GM12878 (cell line): ENCODE data around the gene NRSN1. TPM values are rescaled to one million over a fixed set of nuclear protein-coding genes. Genes with fewer than 3 reads are reported as not detected.

Experiments used
- ATAC-seq: fragments of 200-7000 bp; cut with Tn5 transposase; 3 replicates; pipeline ENCODE4 v1.9.1; 2020; ENCODE audit warnings: mild to moderate bottlenecking, moderate library complexity
- BruUV-seq: library from RNA; stranded (reverse); fragments of 400-500 nt; replicated peaks from 2 replicates; lab custom pipeline; 2021; lab: Mats Ljungman, UMichigan
- CTCF ChIA-PET: fragments of 300-600 bp; sonication (Branson Sonifier 250); formaldehyde crosslinking; extraction: SDS; loops from one replicate; lab custom pipeline; 2021; ENCODE audit warnings: inconsistent platforms; lab: Yijun Ruan, JAX
- POLR2A ChIA-PET: fragments of 350-600 bp; formaldehyde crosslinking; extraction: SDS; loops from one replicate; lab custom pipeline; 2021; ENCODE audit warnings: inconsistent platforms; lab: Charles Lee
- RAD21 ChIA-PET: fragments of 300-600 bp; sonication (Branson Sonifier 250); formaldehyde crosslinking; loops from one replicate; lab custom pipeline; 2023; ENCODE audit warnings: antibody characterized with exemption; ENCODE audit not compliant: unreplicated experiment; lab: Charles Lee
- SMC1A ChIA-PET: fragments of 300-600 bp; sonication (Branson Sonifier 250); formaldehyde crosslinking; loops from one replicate; lab custom pipeline; 2023; ENCODE audit not compliant: unreplicated experiment, uncharacterized antibody; lab: Charles Lee
- DNase-seq: peaks from one replicate; pipeline ENCODE4 v3.0.0-alpha.2; 2011; ENCODE audit warnings: low read depth, low spot score
- FAIRE-seq: peaks from 3 replicates; lab custom pipeline; 2011; peaks lifted over from hg19 to GRCh38; lab: Jason Lieb, UNC
- H2AFZ ChIP-seq: 2 replicates; pipeline ENCODE4 v1.6.0; 2011; ENCODE audit warnings: low read depth, low read length, control low read depth; ENCODE audit not compliant: control insufficient read depth
- H3K27ac ChIP-seq: 2 replicates; pipeline ENCODE4 v1.5.1; 2011; ENCODE audit warnings: control low read depth; ENCODE audit not compliant: control insufficient read depth, insufficient read depth
- H3K27me3 ChIP-seq, 2 experiments: replicated peaks in 1 of 2; 2 replicates each; pipeline versions ENCODE4 v1.6.0 to v1.6.1; 2011; ENCODE audit warnings: low read length in 1 of 2; ENCODE audit not compliant: control insufficient read depth in 2 of 2, insufficient read depth in 2 of 2
- H3K36me3 ChIP-seq, 2 experiments: 2 replicates each; pipeline ENCODE4 v1.5.1; 2011; ENCODE audit warnings: low read length in 1 of 2; ENCODE audit not compliant: control insufficient read depth in 2 of 2, insufficient read depth in 2 of 2
- H3K4me1 ChIP-seq: 2 replicates; pipeline ENCODE4 v1.6.1; 2011; ENCODE audit warnings: mild to moderate bottlenecking, low read length, moderate library complexity, mixed read lengths; ENCODE audit not compliant: control insufficient read depth, insufficient read depth
- H3K4me2 ChIP-seq: 2 replicates; pipeline ENCODE4 v1.6.0; 2011; ENCODE audit warnings: control low read depth; ENCODE audit not compliant: control insufficient read depth, insufficient read depth
- H3K4me3 ChIP-seq: fragments of 200-600 bp; sonication (generic); 2 replicates; pipeline ENCODE4 v1.5.1; 2016
- H3K79me2 ChIP-seq: 2 replicates; pipeline ENCODE4 v1.6.0; 2011; ENCODE audit warnings: low read length; ENCODE audit not compliant: control insufficient read depth, insufficient read depth
- H3K9ac ChIP-seq: 2 replicates; pipeline ENCODE4 v1.8.0; 2011; ENCODE audit warnings: low read length, control low read depth, mixed read lengths; ENCODE audit not compliant: control insufficient read depth, insufficient read depth
- H3K9me3 ChIP-seq: replicated peaks from 3 replicates; pipeline ENCODE4 v1.5.1; 2011; ENCODE audit warnings: mild to moderate bottlenecking, low read length; ENCODE audit not compliant: control insufficient read depth, insufficient read depth
- H4K20me1 ChIP-seq: 2 replicates; pipeline ENCODE4 v1.6.0; 2011; ENCODE audit not compliant: control insufficient read depth, insufficient read depth
- CHD1 ChIP-seq: IDR thresholded peaks from 2 replicates; pipeline ENCODE4 v1.6.1; 2012; ENCODE audit warnings: low read depth, low read length, improper control_type of control experiment
- GATAD2B ChIP-seq: fragments of 450-650 bp; conservative IDR thresholded peaks from 2 replicates; pipeline ENCODE4 v1.6.1; 2017; ENCODE audit warnings: low read depth, mild to moderate bottlenecking, moderate library complexity
- MEF2A ChIP-seq: IDR thresholded peaks from 2 replicates; pipeline ENCODE4 v1.6.1; 2011; ENCODE audit warnings: low read depth, mild to moderate bottlenecking, low read length, moderate library complexity; ENCODE audit not compliant: insufficient read depth
- MYC ChIP-seq: IDR thresholded peaks from 2 replicates; pipeline ENCODE4 v1.6.1; 2011; ENCODE audit warnings: mild to moderate bottlenecking, low read length, moderate library complexity, inconsistent platforms; ENCODE audit not compliant: insufficient read depth, insufficient replicate concordance, insufficient read length, severe bottlenecking
- NFYB ChIP-seq: IDR thresholded peaks from 2 replicates; pipeline ENCODE4 v1.6.1; 2011; ENCODE audit warnings: low read depth, mild to moderate bottlenecking, low read length, improper control_type of control experiment, moderate library complexity; ENCODE audit not compliant: insufficient read depth
- NR2F1 ChIP-seq: fragments of 450-650 bp; conservative IDR thresholded peaks from 2 replicates; pipeline ENCODE4 v1.6.1; 2017; ENCODE audit warnings: mild to moderate bottlenecking
- PAX5 ChIP-seq: IDR thresholded peaks from 2 replicates; pipeline ENCODE4 v1.6.1; 2011; ENCODE audit warnings: low read depth, low read length, borderline replicate concordance
- POLR2AphosphoS2 ChIP-seq: IDR thresholded peaks from 2 replicates; pipeline ENCODE4 v1.6.1; 2011; ENCODE audit warnings: low read depth, mild to moderate bottlenecking, low read length, improper control_type of control experiment, moderate library complexity
- RELA ChIP-seq: fragments of 450-650 bp; IDR thresholded peaks from 2 replicates; pipeline ENCODE4 v1.8.0; 2014; ENCODE audit warnings: borderline replicate concordance; ENCODE audit not compliant: partially characterized antibody
- SIN3A ChIP-seq: IDR thresholded peaks from 2 replicates; pipeline ENCODE4 v1.6.1; 2012; ENCODE audit warnings: low read depth, low read length, improper control_type of control experiment
- SMARCA5 ChIP-seq: fragments of 450-650 bp; IDR thresholded peaks from 2 replicates; pipeline ENCODE4 v1.6.1; 2017; ENCODE audit warnings: mild to moderate bottlenecking
- WGBS: methylation state at CpG from one replicate; pipeline ENCODE4 v1.1.6; 2016; ENCODE audit warnings: low lambda C conversion rate; ENCODE audit not compliant: insufficient replicate concordance, insufficient coverage; ENCODE audit errors: missing lambda C conversion rate; 5-methylcytosine and 5-hydroxymethylcytosine counted together
- in situ Hi-C: fragments of 300-500 bp; cut with MboI; formaldehyde crosslinking; loops from 9 replicates; pipeline ENCODE4 v1.14.3; 2018; ENCODE audit warnings: mixed read lengths
- intact Hi-C: fragments of 100-400 bp; cut with micrococcal nuclease; formaldehyde crosslinking; loops from one replicate; pipeline ENCODE4 v1.14.2; 2022; ENCODE audit not compliant: unreplicated experiment
- polyA plus RNA-seq, 11 experiments: library from polyadenylated mRNA; depleted of rRNA in 4 of 11; unstranded in 6 of 11; stranded (reverse) in 5 of 11; fragments of >200 nt; fragmentation: Nextera tagmentation in 4 of 11; fragmentation: Illumina TruSeq in 1 of 11; extraction: Ambion mirVana in 4 of 11; extraction: Trizol in 1 of 11; gene quantifications; 1 replicate in 1 of 11; 2 replicates in 10 of 11; pipeline versions ENCODE4 v1.2.1 to v1.2.3, GENCODE V29; 2011 to 2016; ENCODE audit warnings: inconsistent platforms in 2 of 11, missing spikeins in 2 of 11, low read depth in 1 of 11
- total RNA-seq, 4 experiments: library from RNA; depleted of rRNA in 3 of 4; stranded (reverse); fragments of >200 nt in 3 of 4; fragmentation: Illumina TruSeq in 1 of 4; extraction: Trizol in 1 of 4; gene quantifications; 2 replicates each; pipeline versions ENCODE4 v1.2.1 to v1.2.3, GENCODE V29; 2013 to 2021
- TF ChIP-seq, protein P1 (sequence below): fragments of 150-350 bp; IDR thresholded peaks from 2 replicates; pipeline ENCODE4 v1.6.1; 2014; ENCODE audit warnings: mild to moderate bottlenecking, low read depth, low read length
- TF ChIP-seq, protein P2 (sequence below): fragments of 450-650 bp; formaldehyde crosslinking; IDR thresholded peaks from 2 replicates; pipeline ENCODE4 v1.4.0; 2020; ENCODE audit warnings: mild to moderate bottlenecking, moderate library complexity

The NRSN1 gene
- total and polyA plus RNA-seq, 10 of the 15 experiments (the other 5 are each of a cell fraction or from before 2014, with no cell fraction given), result not detected

DNA sequence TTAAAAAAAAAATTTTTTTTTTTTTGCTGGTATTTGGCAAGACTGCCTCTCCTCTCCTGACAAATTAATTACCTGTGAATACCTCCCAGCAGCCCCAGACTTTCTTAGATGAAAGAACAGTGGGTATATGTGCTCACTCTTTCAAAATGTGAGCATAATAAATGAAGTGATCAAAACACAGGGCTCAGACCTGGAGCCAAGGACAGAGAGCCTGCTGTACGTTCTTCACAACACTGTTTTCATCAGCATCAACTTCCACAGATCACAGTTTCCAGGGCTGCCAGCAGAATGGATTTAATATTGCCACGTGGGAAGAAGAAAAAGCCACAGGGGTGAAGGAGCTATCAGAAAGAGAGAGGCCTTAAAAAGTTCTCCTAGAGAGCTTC, 25.3 kb upstream of the NRSN1 start:
- no peak for FAIRE-seq
- H3K27me3 ChIP-seq, result no peaks in the 10 kb centered on the region
- ChIA-PET SMC1A (no interaction called here), POLR2A (no interaction called here), RAD21 (no interaction called here), CTCF (interaction anchor here (0.5 kb wide), 1 partner anchor 1200 kb away, joined by 3 read pairs; no protein-coding TSS in a partner anchor)
- H3K4me3 ChIP-seq, result no peak overlapping the region
- 4% methylated on average over 2 of the region's 2 CpGs for WGBS
- TF ChIP-seq POLR2AphosphoS2 (no peak), SMARCA5 (no peak), MEF2A (no peak), RELA (no peak), PAX5 (no peak), SIN3A (no peak)
- intact Hi-C loops, result no loop called here
- in situ Hi-C loops, result no loop called here
- no peaks in the 10 kb centered on the region for H3K4me1 ChIP-seq
- no peak overlapping the region for H2AFZ ChIP-seq
- H3K9ac ChIP-seq, result no peak overlapping the region
- H3K4me2 ChIP-seq, result no peak overlapping the region
- H3K79me2 ChIP-seq, result no peaks in the 10 kb centered on the region
- no peaks in the 10 kb centered on the region for H3K36me3 ChIP-seq
- H3K27ac ChIP-seq, result no peak overlapping the region
- H3K9me3 ChIP-seq, result no peaks in the 10 kb centered on the region
- ATAC-seq, result no peak
- no peaks in the 10 kb centered on the region for H4K20me1 ChIP-seq
- no TSS peak for BruUV-seq
- DNase-seq, result no peak

DNA sequence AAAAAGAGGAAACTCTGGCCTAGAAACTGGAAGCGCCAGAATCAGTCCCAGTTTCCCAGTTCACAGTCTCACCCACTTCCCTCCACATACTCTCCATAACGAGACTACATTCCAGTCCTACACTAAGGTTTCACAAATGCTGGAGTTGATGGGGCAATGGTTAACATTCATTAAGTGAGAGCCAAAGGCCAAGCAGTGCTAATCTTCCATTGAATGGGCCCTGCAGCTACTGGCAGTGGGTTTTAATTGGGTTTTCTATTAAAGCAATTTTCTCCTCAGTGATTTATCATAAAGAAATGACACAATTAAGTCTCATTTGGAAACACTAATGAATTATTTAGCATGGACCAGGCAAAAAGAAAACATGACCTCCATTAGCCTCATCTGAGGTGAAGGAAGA, 20.8 kb upstream of the NRSN1 start:
- H3K9ac ChIP-seq, result no peak overlapping the region
- ChIA-PET CTCF (no interaction called here), RAD21 (no interaction called here), POLR2A (interaction anchor here (0.6 kb wide), 1 partner anchor 12 kb away, joined by 3 read pairs; no protein-coding TSS in a partner anchor), SMC1A (no interaction called here)
- DNase-seq (no peak), ATAC-seq (no peak), FAIRE-seq (no peak)
- WGBS, result 33% methylated on average over 2 of the region's 2 CpGs
- H3K36me3 ChIP-seq, result no peaks in the 10 kb centered on the region
- intact Hi-C loops (no loop called here), in situ Hi-C loops (no loop called here)
- H3K79me2 ChIP-seq, result no peaks in the 10 kb centered on the region
- no peak overlapping the region for H3K4me3 ChIP-seq
- H3K4me1 ChIP-seq, result no peaks in the 10 kb centered on the region
- H3K9me3 ChIP-seq, result no peaks in the 10 kb centered on the region
- H2AFZ ChIP-seq, result no peak overlapping the region
- H3K4me2 ChIP-seq, result no peak overlapping the region
- no peak overlapping the region for H3K27ac ChIP-seq
- no TSS peak for BruUV-seq
- H3K27me3 ChIP-seq, result no peaks in the 10 kb centered on the region
- no peaks in the 10 kb centered on the region for H4K20me1 ChIP-seq
- TF ChIP-seq SMARCA5 (no peak), MYC (no peak), NFYB (no peak), NR2F1 (no peak), CHD1 (no peak), GATAD2B (no peak)
- TF ChIP-seq, protein P1, sequence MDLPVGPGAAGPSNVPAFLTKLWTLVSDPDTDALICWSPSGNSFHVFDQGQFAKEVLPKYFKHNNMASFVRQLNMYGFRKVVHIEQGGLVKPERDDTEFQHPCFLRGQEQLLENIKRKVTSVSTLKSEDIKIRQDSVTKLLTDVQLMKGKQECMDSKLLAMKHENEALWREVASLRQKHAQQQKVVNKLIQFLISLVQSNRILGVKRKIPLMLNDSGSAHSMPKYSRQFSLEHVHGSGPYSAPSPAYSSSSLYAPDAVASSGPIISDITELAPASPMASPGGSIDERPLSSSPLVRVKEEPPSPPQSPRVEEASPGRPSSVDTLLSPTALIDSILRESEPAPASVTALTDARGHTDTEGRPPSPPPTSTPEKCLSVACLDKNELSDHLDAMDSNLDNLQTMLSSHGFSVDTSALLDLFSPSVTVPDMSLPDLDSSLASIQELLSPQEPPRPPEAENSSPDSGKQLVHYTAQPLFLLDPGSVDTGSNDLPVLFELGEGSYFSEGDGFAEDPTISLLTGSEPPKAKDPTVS, result no peak
- TF ChIP-seq, protein P2, sequence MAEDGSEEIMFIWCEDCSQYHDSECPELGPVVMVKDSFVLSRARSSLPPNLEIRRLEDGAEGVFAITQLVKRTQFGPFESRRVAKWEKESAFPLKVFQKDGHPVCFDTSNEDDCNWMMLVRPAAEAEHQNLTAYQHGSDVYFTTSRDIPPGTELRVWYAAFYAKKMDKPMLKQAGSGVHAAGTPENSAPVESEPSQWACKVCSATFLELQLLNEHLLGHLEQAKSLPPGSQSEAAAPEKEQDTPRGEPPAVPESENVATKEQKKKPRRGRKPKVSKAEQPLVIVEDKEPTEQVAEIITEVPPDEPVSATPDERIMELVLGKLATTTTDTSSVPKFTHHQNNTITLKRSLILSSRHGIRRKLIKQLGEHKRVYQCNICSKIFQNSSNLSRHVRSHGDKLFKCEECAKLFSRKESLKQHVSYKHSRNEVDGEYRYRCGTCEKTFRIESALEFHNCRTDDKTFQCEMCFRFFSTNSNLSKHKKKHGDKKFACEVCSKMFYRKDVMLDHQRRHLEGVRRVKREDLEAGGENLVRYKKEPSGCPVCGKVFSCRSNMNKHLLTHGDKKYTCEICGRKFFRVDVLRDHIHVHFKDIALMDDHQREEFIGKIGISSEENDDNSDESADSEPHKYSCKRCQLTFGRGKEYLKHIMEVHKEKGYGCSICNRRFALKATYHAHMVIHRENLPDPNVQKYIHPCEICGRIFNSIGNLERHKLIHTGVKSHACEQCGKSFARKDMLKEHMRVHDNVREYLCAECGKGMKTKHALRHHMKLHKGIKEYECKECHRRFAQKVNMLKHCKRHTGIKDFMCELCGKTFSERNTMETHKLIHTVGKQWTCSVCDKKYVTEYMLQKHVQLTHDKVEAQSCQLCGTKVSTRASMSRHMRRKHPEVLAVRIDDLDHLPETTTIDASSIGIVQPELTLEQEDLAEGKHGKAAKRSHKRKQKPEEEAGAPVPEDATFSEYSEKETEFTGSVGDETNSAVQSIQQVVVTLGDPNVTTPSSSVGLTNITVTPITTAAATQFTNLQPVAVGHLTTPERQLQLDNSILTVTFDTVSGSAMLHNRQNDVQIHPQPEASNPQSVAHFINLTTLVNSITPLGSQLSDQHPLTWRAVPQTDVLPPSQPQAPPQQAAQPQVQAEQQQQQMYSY (CRISPR knock-in tag), result no peak
